Smooth muscle cell (in vitro differentiated cells): ENCODE measurements around the gene MEAF6. TPM values are rescaled to one million over a fixed set of nuclear protein-coding genes. Genes with fewer than 3 reads are reported as not detected.

Experiments used
- DNase-seq: peaks from one replicate; lab custom pipeline; 2025; ENCODE audit not compliant: unreplicated experiment; lab: John Stamatoyannopoulos, UW
- H2AFZ ChIP-seq: fragments of 200-600 bp; sonication (generic); 2 replicates; pipeline ENCODE4 v1.6.0; 2016; ENCODE audit warnings: antibody characterized with exemption, low read depth, mild to moderate bottlenecking
- H3F3A ChIP-seq: fragments of 200-600 bp; sonication (generic); 2 replicates; pipeline ENCODE4 v1.6.0; 2017; ENCODE audit warnings: antibody characterized with exemption, low read depth
- H3K27ac ChIP-seq: fragments of 200-600 bp; sonication (generic); 2 replicates; pipeline ENCODE4 v1.5.1; 2016; ENCODE audit warnings: low read depth, mild to moderate bottlenecking
- H3K27me3 ChIP-seq: fragments of 200-600 bp; sonication (generic); 2 replicates; pipeline ENCODE4 v1.6.1; 2016; ENCODE audit warnings: low read depth, mild to moderate bottlenecking
- H3K36me3 ChIP-seq: fragments of 200-600 bp; sonication (generic); 2 replicates; pipeline ENCODE4 v1.5.1; 2016; ENCODE audit warnings: low read depth
- H3K4me1 ChIP-seq: fragments of 200-600 bp; sonication (generic); 2 replicates; pipeline ENCODE4 v1.5.1; 2016; ENCODE audit warnings: low read depth
- H3K4me2 ChIP-seq: fragments of 200-600 bp; sonication (generic); 2 replicates; pipeline ENCODE4 v1.6.0; 2016; ENCODE audit warnings: mild to moderate bottlenecking
- H3K4me3 ChIP-seq: fragments of 200-600 bp; sonication (generic); 2 replicates; pipeline ENCODE4 v1.5.1; 2016; ENCODE audit warnings: mild to moderate bottlenecking
- H3K79me2 ChIP-seq: fragments of 200-600 bp; sonication (generic); 2 replicates; pipeline ENCODE4 v1.6.0; 2016; ENCODE audit warnings: low read depth, mild to moderate bottlenecking
- H3K9ac ChIP-seq: fragments of 200-600 bp; sonication (generic); 2 replicates; pipeline ENCODE4 v1.6.0; 2016; ENCODE audit warnings: low read depth
- H3K9me3 ChIP-seq: fragments of 200-600 bp; sonication (generic); replicated peaks from 2 replicates; pipeline ENCODE4 v1.5.1; 2016; ENCODE audit warnings: low read depth
- H4K20me1 ChIP-seq: fragments of 200-600 bp; sonication (generic); 2 replicates; pipeline ENCODE4 v1.6.0; 2016; ENCODE audit warnings: low read depth
- WGBS: methylation state at CpG from one replicate; pipeline ENCODE4 v1.1.7; 2016; ENCODE audit warnings: low lambda C conversion rate; 5-methylcytosine and 5-hydroxymethylcytosine counted together
- polyA plus RNA-seq: library from polyadenylated mRNA; unstranded; fragments of >200 nt; fragmentation: Nextera tagmentation; extraction: Ambion mirVana; gene quantifications from 2 replicates; pipeline ENCODE4 v1.2.1, GENCODE V29; 2016
- total RNA-seq: library from RNA; depleted of rRNA; stranded (reverse); fragments of >200 nt; gene quantifications from 2 replicates; pipeline ENCODE4 v1.2.3, GENCODE V29; 2014
- TF ChIP-seq, protein P1 (sequence below): fragments of 200-600 bp; sonication (generic); IDR thresholded peaks from 2 replicates; pipeline ENCODE4 v1.5.1; 2017; ENCODE audit warnings: borderline replicate concordance, mild to moderate bottlenecking, antibody characterized with exemption; ENCODE audit not compliant: insufficient read depth, poor library complexity, severe bottlenecking

The MEAF6 gene
- total and polyA plus RNA-seq, 2 experiments from 2014 or later: 58.8 to 87.6 TPM

DNA sequence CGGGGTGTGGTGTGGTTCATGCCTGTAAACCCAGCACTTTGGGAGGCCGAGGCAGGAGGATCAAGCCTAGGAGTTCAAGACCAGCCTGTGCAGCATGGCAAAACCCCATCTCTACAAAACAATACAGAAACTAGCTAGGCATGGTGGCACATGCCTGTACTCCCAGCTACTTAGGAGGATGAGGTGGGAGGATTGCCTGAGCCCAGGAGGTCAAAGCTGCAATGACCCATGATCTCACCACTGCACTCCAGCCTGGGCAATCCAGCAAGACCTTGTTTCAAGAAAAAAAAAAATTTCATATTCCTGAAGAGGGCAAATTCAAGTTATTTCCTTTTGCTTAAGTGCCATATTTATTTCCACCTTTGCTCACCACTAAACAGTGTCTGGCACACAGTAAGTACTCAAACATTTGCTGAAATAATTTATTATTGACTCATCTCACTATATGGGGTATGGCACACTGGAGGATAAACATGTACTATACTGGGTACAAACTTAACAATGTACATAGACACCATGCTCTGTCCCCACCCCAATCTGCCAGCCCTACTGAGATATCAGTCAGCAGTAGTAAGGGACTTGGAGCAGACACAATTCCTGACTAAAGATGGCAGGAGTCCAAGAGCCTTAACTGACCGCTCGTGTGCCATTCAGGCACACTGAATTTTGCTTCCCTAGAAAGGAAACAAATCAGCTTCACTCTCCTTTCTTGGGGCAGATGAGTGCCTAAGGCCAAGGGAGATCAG, 15.5 kb downstream of the MEAF6 start:
- H3K4me3 ChIP-seq: no peak overlapping the region
- TF ChIP-seq, protein P1, sequence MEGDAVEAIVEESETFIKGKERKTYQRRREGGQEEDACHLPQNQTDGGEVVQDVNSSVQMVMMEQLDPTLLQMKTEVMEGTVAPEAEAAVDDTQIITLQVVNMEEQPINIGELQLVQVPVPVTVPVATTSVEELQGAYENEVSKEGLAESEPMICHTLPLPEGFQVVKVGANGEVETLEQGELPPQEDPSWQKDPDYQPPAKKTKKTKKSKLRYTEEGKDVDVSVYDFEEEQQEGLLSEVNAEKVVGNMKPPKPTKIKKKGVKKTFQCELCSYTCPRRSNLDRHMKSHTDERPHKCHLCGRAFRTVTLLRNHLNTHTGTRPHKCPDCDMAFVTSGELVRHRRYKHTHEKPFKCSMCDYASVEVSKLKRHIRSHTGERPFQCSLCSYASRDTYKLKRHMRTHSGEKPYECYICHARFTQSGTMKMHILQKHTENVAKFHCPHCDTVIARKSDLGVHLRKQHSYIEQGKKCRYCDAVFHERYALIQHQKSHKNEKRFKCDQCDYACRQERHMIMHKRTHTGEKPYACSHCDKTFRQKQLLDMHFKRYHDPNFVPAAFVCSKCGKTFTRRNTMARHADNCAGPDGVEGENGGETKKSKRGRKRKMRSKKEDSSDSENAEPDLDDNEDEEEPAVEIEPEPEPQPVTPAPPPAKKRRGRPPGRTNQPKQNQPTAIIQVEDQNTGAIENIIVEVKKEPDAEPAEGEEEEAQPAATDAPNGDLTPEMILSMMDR: no peak
- no peak for DNase-seq
- no peaks in the 10 kb centered on the region for H3K4me1 ChIP-seq
- peaks cover 3% of the 10 kb centered on the region for H3K79me2 ChIP-seq
- no peak overlapping the region for H3K4me2 ChIP-seq
- H2AFZ ChIP-seq: no peak overlapping the region
- H3K27me3 ChIP-seq: no peaks in the 10 kb centered on the region
- WGBS: 91% methylated on average over 4 of the region's 4 CpGs
- H3K36me3 ChIP-seq: peaks cover 9% of the 10 kb centered on the region
- no peak overlapping the region for H3K9ac ChIP-seq
- no peaks in the 10 kb centered on the region for H3K9me3 ChIP-seq
- no peaks in the 10 kb centered on the region for H3F3A ChIP-seq
- peaks cover 23% of the 10 kb centered on the region for H4K20me1 ChIP-seq
- H3K27ac ChIP-seq: no peak overlapping the region

DNA sequence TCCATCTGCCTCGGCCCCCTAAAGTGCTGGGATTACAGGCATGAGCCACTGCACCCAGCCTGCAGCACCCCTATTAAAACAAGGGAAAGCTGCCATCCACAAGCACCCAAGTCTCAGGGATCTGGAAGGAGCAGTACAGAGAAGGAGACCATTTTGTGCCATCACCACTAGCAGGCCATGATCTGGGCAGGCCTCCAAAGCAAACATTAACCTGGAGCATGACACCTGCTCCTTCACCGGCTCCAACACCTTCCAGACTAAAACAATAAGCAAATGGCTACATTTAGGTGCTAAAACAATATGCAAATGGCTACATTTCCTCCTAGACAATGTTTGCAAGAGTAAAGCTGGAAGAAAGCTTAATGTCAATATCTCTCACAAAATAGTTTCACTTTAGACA, 16.7 kb downstream of the MEAF6 start:
- peaks cover 18% of the 10 kb centered on the region for H4K20me1 ChIP-seq
- TF ChIP-seq, protein P1: no peak
- no peak overlapping the region for H3K9ac ChIP-seq
- no peak overlapping the region for H3K27ac ChIP-seq
- peaks cover 9% of the 10 kb centered on the region for H3K36me3 ChIP-seq
- H2AFZ ChIP-seq: no peak overlapping the region
- H3K27me3 ChIP-seq: no peaks in the 10 kb centered on the region
- no peaks in the 10 kb centered on the region for H3F3A ChIP-seq
- no peak for DNase-seq
- H3K79me2 ChIP-seq: peaks cover 3% of the 10 kb centered on the region
- no peaks in the 10 kb centered on the region for H3K9me3 ChIP-seq
- no peaks in the 10 kb centered on the region for H3K4me1 ChIP-seq
- H3K4me3 ChIP-seq: no peak overlapping the region
- WGBS: 92% methylated on average over 2 of the region's 2 CpGs
- no peak overlapping the region for H3K4me2 ChIP-seq

DNA sequence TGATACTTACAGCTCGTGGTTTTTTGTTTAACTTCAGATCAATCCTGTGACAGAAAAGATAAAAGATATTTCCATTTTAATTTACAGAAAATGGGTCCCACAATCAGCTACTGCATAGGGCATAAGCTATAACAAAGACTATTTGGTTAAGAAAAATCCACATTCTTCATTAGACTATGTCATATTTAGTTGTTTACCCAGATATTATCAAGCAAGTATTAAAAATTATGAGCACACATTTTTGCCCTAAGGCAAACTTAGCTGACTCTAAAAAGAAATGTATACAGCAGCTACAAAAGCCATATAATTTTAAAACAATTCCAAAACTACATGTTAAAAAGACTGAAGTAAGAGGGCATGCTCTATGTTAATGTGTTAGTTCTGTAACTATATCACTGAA, 18.7 kb downstream of the MEAF6 start:
- TF ChIP-seq, protein P1: no peak
- no peak overlapping the region for H2AFZ ChIP-seq
- 100% methylated on average over 1 of the region's 1 CpG for WGBS
- H3K27me3 ChIP-seq: no peaks in the 10 kb centered on the region
- no peaks in the 10 kb centered on the region for H3F3A ChIP-seq
- H3K4me2 ChIP-seq: no peak overlapping the region
- no peaks in the 10 kb centered on the region for H3K4me1 ChIP-seq
- peaks cover 3% of the 10 kb centered on the region for H3K79me2 ChIP-seq
- H3K36me3 ChIP-seq: peaks cover 5% of the 10 kb centered on the region
- no peak for DNase-seq
- H3K9me3 ChIP-seq: no peaks in the 10 kb centered on the region
- H4K20me1 ChIP-seq: peaks cover 18% of the 10 kb centered on the region
- H3K27ac ChIP-seq: no peak overlapping the region
- H3K4me3 ChIP-seq: no peak overlapping the region
- no peak overlapping the region for H3K9ac ChIP-seq
